ENCODE measurements around the gene KRT7.

DNA sequence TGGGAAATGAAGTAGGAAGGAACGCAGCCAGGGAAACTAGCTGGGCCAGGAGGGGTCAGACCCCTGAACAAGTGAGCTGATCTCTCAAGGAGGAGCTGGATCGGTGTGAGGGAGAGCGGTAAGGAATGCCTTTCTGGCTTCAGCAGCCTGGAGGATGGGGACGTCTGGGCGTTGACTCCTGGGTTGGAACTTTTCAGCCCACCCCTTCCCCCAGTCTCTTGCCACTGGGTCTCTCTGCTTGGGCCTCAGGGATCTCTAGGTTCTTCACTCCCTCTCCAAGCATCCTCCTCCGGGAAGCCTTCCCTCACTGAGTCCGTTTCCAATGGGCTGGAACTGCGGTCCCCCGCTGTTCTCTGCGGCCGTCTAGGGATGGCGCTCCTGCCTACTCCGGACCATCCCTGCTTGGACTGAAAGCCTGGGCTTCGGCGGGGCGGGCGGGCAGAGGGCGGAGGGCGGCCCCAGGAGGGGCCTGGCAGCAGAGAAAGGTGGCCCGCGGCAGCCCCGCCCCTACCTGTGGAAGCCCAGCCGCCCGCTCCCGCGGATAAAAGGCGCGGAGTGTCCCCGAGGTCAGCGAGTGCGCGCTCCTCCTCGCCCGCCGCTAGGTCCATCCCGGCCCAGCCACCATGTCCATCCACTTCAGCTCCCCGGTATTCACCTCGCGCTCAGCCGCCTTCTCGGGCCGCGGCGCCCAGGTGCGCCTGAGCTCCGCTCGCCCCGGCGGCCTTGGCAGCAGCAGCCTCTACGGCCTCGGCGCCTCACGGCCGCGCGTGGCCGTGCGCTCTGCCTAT is at the start of gene KRT7:
- TF ChIP-seq, protein P1, sequence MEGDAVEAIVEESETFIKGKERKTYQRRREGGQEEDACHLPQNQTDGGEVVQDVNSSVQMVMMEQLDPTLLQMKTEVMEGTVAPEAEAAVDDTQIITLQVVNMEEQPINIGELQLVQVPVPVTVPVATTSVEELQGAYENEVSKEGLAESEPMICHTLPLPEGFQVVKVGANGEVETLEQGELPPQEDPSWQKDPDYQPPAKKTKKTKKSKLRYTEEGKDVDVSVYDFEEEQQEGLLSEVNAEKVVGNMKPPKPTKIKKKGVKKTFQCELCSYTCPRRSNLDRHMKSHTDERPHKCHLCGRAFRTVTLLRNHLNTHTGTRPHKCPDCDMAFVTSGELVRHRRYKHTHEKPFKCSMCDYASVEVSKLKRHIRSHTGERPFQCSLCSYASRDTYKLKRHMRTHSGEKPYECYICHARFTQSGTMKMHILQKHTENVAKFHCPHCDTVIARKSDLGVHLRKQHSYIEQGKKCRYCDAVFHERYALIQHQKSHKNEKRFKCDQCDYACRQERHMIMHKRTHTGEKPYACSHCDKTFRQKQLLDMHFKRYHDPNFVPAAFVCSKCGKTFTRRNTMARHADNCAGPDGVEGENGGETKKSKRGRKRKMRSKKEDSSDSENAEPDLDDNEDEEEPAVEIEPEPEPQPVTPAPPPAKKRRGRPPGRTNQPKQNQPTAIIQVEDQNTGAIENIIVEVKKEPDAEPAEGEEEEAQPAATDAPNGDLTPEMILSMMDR (IDR thresholded peaks at IDR 0.05; ENCODE audit: low read depth, low read length), result no peak
- no peak for TF ChIP-seq EZH2phosphoT487 (IDR thresholded peaks at IDR 0.05; ENCODE audit: low read depth)

Measured in OCI-LY3 (cell line).